Dermis microvascular lymphatic vessel endothelial cell (primary cell): ENCODE measurements around the gene NKD1. TPM values are rescaled to one million over a fixed set of nuclear protein-coding genes. Genes with fewer than 3 reads are reported as not detected.
"Not testable (repeated sequence)": the region's sequence is repeated elsewhere in the genome, so short reads cannot be mapped to it uniquely, and the experiment has no call there.

ENCODE experiments used
- DNase-seq, 2 donors: peaks; one replicate each; pipeline versions ENCODE4 v3.0.0 to v3.0.0-alpha.2; 2010; ENCODE audit warnings: low read depth in 2 of 2
- total RNA-seq: library from RNA; depleted of rRNA; stranded (reverse); fragments of >200 nt; gene quantifications from 2 replicates; pipeline ENCODE4 v1.2.1, GENCODE V29; 2014

Gene NKD1
- total RNA-seq, 1 donor from 2014 or later = under 0.01 TPM

GRCh38 chr16:50579373-50579772 is 31.2 kb downstream of the NKD1 start:
- not testable (repeated sequence) for DNase-seq

GRCh38 chr16:50580180-50580798 is 32.1 kb downstream of the NKD1 start:
- DNase-seq = no peak

- no peak for DNase-seq
These were observed 33.6 kb downstream of the NKD1 start for GRCh38 chr16:50581845-50582244.

GRCh38 chr16:50583211-50583610 is 35.0 kb downstream of the NKD1 start:
- no peak for DNase-seq

- DNase-seq = no peak
These were observed 36.0 kb downstream of the NKD1 start for GRCh38 chr16:50584033-50584722.

GRCh38 chr16:50585331-50585776 is 37.2 kb downstream of the NKD1 start:
- DNase-seq = no peak

- DNase-seq = no peak
These were observed 39.3 kb downstream of the NKD1 start for GRCh38 chr16:50587543-50587942.

GRCh38 chr16:50588276-50588675 is 40.1 kb downstream of the NKD1 start:
- no peak for DNase-seq

- DNase-seq = no peak
These were observed 43.0 kb downstream of the NKD1 start for GRCh38 chr16:50591209-50591608.

- no peak for DNase-seq
These were observed 43.9 kb downstream of the NKD1 start for GRCh38 chr16:50591800-50592771.

- DNase-seq = no peak
These were observed 44.8 kb downstream of the NKD1 start for GRCh38 chr16:50592996-50593395.

- no peak for DNase-seq
These were observed 45.4 kb downstream of the NKD1 start for GRCh38 chr16:50593410-50594150.

GRCh38 chr16:50594308-50595260 is 46.4 kb downstream of the NKD1 start:
- no peak for DNase-seq

GRCh38 chr16:50595859-50596258 is 47.7 kb downstream of the NKD1 start:
- DNase-seq = no peak

GRCh38 chr16:50596762-50597450 is 48.7 kb downstream of the NKD1 start:
- DNase-seq = no peak

- DNase-seq = no peak
These were observed 49.5 kb downstream of the NKD1 start for GRCh38 chr16:50597563-50598255.

- DNase-seq = no peak
These were observed 50.2 kb downstream of the NKD1 start for GRCh38 chr16:50598256-50598894.

- DNase-seq = no peak
These were observed 50.8 kb downstream of the NKD1 start for GRCh38 chr16:50598936-50599361.
